Measurements from ENCODE around the gene IL1RAP.

IL1RAP gene

DNA sequence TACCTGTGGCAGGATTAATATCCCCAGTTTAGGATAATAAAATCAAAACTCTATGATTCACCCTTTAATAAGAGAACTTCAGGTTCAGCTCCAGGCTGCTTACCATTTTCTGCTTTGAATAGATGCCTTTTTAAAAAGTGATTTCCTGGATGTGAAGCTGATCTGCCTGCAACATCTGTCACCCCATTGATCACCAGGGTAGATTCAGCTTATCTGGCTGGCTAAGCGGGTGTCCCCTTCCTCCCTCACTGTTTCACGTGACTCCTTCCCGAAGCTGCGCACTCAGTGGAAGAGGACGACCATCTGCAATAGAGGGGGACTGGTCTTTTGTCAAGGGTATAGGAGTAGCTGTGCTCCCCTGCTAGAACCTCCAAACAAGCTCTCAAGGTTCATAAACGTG, 128.1 kb downstream of the IL1RAP start:
- CTCF ChIA-PET = interaction anchor here (0.6 to 1.2 kb wide), 3 partner anchors 8 to 124 kb away, joined by 3 to 4 read pairs (median 3); no protein-coding TSS in a partner anchor
- POLR2A ChIA-PET (ENCODE audit: low non-redundant PET) = no interaction called here
- no peak overlapping the region for H3K27ac ChIP-seq
- TF ChIP-seq, protein P1, sequence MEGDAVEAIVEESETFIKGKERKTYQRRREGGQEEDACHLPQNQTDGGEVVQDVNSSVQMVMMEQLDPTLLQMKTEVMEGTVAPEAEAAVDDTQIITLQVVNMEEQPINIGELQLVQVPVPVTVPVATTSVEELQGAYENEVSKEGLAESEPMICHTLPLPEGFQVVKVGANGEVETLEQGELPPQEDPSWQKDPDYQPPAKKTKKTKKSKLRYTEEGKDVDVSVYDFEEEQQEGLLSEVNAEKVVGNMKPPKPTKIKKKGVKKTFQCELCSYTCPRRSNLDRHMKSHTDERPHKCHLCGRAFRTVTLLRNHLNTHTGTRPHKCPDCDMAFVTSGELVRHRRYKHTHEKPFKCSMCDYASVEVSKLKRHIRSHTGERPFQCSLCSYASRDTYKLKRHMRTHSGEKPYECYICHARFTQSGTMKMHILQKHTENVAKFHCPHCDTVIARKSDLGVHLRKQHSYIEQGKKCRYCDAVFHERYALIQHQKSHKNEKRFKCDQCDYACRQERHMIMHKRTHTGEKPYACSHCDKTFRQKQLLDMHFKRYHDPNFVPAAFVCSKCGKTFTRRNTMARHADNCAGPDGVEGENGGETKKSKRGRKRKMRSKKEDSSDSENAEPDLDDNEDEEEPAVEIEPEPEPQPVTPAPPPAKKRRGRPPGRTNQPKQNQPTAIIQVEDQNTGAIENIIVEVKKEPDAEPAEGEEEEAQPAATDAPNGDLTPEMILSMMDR (conservative IDR thresholded peaks at IDR 0.05; ENCODE audit: low read depth) = no peak
- DNase-seq (ENCODE audit: low spot score) = no peak

DNA sequence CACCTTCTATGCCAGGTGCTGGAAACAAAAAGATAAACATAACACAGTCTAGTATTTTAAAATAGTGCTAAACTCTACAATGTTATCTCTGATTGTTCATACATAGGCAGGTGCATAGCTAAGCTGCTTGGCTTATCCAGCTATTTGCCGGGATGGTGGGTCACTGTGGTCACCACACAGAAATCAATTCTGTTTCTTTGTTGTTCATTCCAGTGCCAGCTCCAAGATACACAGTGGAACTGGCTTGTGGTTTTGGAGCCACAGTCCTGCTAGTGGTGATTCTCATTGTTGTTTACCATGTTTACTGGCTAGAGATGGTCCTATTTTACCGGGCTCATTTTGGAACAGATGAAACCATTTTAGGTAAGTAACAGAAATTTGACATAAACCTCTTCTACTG, 130.2 kb downstream of the IL1RAP start:
- TF ChIP-seq, protein P1 (conservative IDR thresholded peaks at IDR 0.05; ENCODE audit: low read depth) = no peak
- no peak overlapping the region for H3K27ac ChIP-seq
- no peak for DNase-seq (ENCODE audit: low spot score)
- POLR2A ChIA-PET (ENCODE audit: low non-redundant PET) = no interaction called here
- CTCF ChIA-PET = no interaction called here

DNA sequence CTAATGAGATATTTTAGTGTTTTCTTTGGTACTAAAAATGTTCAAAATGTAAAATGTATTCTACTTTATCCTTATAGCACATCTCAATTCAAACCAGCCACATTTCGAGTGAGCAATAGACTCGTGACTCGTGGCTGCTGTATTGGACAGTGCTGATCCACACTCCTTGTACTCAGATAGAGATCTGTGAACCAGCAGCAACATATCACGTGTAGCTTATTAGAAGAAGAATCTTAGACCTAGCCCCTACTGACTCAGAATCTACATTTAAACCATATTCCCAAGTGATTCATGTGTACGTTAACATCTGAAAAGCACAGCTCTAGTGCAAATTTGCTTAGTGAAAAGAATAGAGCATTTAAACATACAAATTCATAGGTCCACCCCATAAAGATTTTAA, 130.9 kb downstream of the IL1RAP start:
- TF ChIP-seq, protein P1 (conservative IDR thresholded peaks at IDR 0.05; ENCODE audit: low read depth) = no peak
- DNase-seq (ENCODE audit: low spot score) = no peak
- no peak overlapping the region for H3K27ac ChIP-seq
- POLR2A ChIA-PET (ENCODE audit: low non-redundant PET) = no interaction called here
- CTCF ChIA-PET = no interaction called here

DNA sequence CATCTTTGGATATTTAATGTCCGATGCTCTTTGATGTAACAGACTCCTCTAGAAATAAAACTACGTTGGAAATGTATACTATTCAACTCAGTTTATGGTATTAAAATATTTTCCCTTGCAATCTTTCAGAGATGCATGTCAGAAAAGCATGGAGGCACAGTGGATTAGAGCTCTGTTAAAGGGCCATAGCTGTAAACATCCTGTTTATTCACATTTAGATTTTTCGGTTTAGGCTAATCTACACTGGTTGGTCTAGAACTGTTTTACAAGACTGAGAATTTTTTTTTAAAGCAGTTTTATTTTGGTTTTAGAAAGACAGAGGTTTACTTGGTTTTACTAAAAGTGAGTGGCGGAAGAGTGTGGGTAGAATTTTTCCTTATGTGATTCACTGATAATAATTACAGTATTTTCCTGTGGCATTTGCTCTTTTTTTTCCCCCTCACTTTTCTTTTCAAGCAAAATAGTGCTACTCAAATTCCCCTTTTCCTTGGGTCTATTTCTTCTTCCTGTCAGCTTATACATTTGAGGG, 132.1 kb downstream of the IL1RAP start:
- no peak for DNase-seq (ENCODE audit: low spot score)
- TF ChIP-seq, protein P1 (conservative IDR thresholded peaks at IDR 0.05; ENCODE audit: low read depth) = no peak
- ChIA-PET CTCF (no interaction called here), POLR2A (ENCODE audit: low non-redundant PET) (no interaction called here)
- H3K27ac ChIP-seq = no peak overlapping the region

DNA sequence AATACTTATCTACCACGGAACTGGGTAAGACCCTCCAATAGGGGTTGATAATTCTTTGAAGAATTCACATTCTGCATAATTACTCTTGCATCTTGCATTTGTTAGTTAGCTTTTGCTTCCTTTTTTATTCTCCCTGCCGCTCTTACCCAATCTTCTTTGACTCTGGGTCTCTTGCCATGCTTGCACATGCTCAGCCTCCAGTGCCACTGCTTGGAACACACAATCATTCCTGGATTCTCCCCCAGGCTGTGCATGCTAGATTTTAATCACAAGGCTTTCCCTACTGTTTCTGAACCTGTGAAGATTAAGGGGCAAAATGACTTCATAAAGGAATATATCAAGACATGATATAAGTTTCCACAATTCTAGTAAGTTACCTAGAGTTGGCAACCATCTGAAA, 133.1 kb downstream of the IL1RAP start:
- CTCF ChIA-PET = no interaction called here
- H3K27ac ChIP-seq = no peak overlapping the region

DNA sequence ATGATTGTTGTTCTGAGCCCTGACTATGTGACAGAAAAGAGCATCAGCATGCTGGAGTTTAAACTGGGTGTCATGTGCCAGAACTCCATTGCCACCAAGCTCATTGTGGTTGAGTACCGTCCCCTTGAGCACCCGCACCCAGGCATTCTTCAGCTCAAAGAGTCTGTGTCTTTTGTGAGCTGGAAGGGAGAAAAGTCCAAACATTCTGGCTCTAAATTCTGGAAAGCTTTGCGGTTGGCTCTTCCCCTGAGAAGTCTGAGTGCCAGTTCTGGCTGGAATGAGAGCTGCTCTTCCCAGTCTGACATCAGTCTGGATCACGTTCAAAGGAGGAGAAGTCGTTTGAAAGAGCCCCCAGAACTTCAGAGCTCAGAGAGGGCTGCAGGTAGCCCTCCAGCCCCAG, 142.0 kb downstream of the IL1RAP start:
- ChIA-PET CTCF (no interaction called here), POLR2A (ENCODE audit: low non-redundant PET) (no interaction called here)
- TF ChIP-seq, protein P1 (conservative IDR thresholded peaks at IDR 0.05; ENCODE audit: low read depth) = no peak
- no peak overlapping the region for H3K27ac ChIP-seq
- DNase-seq (ENCODE audit: low spot score) = no peak

More for the DNA sequence above, 133.1 kb downstream of the IL1RAP start:
- no peak for DNase-seq (ENCODE audit: low spot score)
- TF ChIP-seq, protein P1 (conservative IDR thresholded peaks at IDR 0.05; ENCODE audit: low read depth) = no peak
- POLR2A ChIA-PET (ENCODE audit: low non-redundant PET) = no interaction called here

DNA sequence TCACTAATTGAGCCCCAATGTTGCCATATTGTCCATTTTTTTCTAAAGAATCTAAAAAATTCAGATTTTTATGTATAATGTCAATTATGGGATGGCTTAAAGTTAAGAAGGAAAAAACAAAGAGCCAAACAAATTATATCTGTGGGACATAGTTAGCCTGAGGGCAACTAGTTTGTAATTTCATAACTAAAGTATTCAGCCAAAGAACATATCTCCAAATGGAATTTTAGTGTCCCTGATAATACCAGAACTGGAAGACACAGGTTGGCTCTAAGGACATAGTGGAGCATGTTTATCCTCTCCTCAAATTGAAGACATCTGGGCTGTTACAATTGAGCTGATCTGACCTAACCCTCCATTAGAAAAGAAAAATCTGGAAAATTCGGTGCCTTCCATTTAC, 144.2 kb downstream of the IL1RAP start:
- H3K27ac ChIP-seq = no peak overlapping the region
- CTCF ChIA-PET = no interaction called here
- TF ChIP-seq, protein P1 (conservative IDR thresholded peaks at IDR 0.05; ENCODE audit: low read depth) = no peak
- no peak for DNase-seq (ENCODE audit: low spot score)
- POLR2A ChIA-PET (ENCODE audit: low non-redundant PET) = no interaction called here
